ENCODE measurements around the gene EEFSEC.

DNA sequence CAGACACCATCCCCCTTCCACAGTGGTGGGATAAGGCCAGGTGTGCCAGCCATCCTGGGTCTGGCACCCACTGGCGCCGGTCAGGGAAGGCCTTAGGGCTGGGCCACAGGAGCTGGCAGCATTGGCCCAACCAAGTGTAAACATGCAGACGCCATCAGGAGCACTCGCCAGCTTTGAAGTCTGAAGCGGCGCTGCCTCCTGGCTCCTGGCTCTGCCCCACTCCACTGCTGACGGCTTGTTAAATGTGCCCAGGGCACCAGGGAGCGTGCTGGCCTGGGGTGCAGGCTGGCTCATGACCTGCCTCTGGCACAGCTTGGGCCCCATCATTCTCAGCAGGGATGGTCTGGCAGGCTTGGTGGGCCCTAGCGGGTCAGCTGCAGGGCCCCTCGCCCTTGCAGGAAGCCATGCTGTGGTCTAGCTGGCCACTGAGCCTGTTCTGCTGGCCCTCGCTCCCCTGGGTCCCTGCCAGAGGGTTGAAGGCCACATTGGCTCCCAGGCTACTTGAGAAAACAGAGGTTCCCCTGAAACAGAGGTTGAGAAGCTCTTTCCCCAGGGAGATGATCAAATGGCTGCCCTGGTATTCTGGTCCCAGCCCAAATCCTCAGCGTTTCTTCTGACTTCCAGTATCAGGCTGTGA lies 196.8 kb downstream of the EEFSEC start:
- TF ChIP-seq CTCF (optimal IDR thresholded peaks at IDR 0.05 in 1 of 3, IDR thresholded peaks at IDR 0.05 in 1 of 3, conservative IDR thresholded peaks at IDR 0.05 in 1 of 3; ENCODE audit: extremely low read depth in 1 of 3, insufficient read depth in 2 of 3, low read length in 3 of 3): no peak
- no peak for TF ChIP-seq EZH2 (IDR thresholded peaks at IDR 0.05; ENCODE audit: low read length)
